Upper lobe of left lung (tissue), 4 donors: Measurements from ENCODE around the gene ANKS1B.

ENCODE experiments used
- EP300 ChIP-seq, 4 donors: sonication (generic); formaldehyde crosslinking; IDR thresholded peaks; one replicate each; pipeline ENCODE4 v1.5.1; 2017; ENCODE audit warnings: antibody characterized with exemption in 4 of 4, control low read depth in 2 of 4
- POLR2A ChIP-seq, 4 donors: fragments of 450-650 bp; IDR thresholded peaks; one replicate each; pipeline ENCODE4 v1.5.1; 2016 to 2017; ENCODE audit warnings: antibody characterized with exemption in 4 of 4, mild to moderate bottlenecking in 2 of 4
- POLR2AphosphoS5 ChIP-seq, 2 donors: sonication (generic); formaldehyde crosslinking; IDR thresholded peaks; one replicate each; pipeline ENCODE4 v1.5.1; 2017; ENCODE audit warnings: antibody characterized with exemption in 2 of 2
- TF ChIP-seq, protein P1 (sequence below), 6 experiments: fragments of 450-650 bp in 4 of 6; fragments of 200-600 bp in 2 of 6; sonication (generic) in 2 of 6; IDR thresholded peaks; one replicate each; pipeline ENCODE4 v1.5.1; 2016 to 2019; ENCODE audit warnings: antibody characterized with exemption in 6 of 6

DNA sequence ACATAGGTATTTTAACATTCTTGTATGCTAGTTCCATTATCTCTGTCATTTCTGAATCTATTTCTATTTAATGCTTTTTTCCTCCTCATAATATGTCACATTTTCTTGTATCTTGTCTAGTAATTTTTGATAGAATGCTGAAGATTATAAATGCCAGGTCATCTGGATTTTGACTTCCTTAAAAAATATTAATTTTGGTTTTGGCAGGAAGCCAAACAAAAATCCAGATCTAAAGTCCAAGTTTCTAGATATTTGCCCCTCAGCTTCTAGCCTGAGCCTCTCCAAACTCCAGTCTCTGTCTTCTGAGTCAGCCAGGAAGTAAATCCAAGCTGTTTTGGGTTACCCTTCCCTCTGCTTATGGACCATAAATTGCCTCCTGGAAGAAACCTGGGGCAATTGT is 1004.2 kb downstream of the ANKS1B start:
- TF ChIP-seq, protein P1, sequence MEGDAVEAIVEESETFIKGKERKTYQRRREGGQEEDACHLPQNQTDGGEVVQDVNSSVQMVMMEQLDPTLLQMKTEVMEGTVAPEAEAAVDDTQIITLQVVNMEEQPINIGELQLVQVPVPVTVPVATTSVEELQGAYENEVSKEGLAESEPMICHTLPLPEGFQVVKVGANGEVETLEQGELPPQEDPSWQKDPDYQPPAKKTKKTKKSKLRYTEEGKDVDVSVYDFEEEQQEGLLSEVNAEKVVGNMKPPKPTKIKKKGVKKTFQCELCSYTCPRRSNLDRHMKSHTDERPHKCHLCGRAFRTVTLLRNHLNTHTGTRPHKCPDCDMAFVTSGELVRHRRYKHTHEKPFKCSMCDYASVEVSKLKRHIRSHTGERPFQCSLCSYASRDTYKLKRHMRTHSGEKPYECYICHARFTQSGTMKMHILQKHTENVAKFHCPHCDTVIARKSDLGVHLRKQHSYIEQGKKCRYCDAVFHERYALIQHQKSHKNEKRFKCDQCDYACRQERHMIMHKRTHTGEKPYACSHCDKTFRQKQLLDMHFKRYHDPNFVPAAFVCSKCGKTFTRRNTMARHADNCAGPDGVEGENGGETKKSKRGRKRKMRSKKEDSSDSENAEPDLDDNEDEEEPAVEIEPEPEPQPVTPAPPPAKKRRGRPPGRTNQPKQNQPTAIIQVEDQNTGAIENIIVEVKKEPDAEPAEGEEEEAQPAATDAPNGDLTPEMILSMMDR (IDR thresholded peaks at IDR 0.05) = no peak
- no peak for TF ChIP-seq POLR2A (IDR thresholded peaks at IDR 0.05)
- TF ChIP-seq POLR2AphosphoS5 (IDR thresholded peaks at IDR 0.05) = no peak
- no peak for TF ChIP-seq EP300 (IDR thresholded peaks at IDR 0.05)
